GM21717 (cell line): Measurements from ENCODE around the gene OR5B21.

Source experiments
- ATAC-seq: cut with Tn5 transposase; IDR thresholded peaks from one replicate; pipeline ENCODE4 v1.9.1; 2021; ENCODE audit warnings: mild to moderate bottlenecking, moderate library complexity; ENCODE audit not compliant: unreplicated experiment

Gene OR5B21

DNA sequence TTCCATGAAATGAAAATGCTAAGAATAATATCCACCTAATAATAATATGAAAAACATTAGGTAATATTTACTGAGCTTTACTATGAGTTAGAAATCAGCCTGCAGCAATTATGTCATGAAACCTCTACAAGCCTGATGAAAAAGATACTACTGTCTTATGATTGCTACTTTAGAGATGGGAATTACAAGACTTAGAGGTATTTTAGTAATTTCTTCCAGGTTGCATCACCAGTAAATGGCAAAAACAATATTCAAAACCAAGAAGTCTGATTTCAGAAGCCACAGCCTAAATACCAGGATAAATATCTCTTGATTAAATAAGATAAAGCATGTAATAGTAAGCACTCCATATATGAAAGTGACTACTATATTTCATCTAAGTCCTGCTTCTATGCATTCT lies 13.8 kb downstream of the OR5B21 start:
- ATAC-seq, result no peak

DNA sequence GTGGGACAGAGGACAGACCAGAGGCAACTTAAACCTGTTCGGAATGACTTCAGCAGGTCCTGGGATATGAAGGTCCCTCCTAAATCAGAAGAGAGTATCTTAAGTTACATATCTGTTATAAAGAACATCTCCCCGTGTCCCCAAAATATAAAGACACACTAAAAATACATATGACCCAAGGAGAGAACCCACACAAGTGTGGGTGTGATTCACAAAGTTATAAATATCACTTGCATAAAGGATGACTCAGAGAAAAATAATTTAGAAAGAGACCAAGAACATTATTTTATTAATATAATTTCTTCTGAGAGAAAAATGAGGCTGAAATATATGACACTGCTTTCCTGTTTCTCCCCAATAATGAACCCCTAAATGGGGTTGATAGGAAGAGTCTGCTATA lies 14.2 kb downstream of the OR5B21 start:
- no peak for ATAC-seq

DNA sequence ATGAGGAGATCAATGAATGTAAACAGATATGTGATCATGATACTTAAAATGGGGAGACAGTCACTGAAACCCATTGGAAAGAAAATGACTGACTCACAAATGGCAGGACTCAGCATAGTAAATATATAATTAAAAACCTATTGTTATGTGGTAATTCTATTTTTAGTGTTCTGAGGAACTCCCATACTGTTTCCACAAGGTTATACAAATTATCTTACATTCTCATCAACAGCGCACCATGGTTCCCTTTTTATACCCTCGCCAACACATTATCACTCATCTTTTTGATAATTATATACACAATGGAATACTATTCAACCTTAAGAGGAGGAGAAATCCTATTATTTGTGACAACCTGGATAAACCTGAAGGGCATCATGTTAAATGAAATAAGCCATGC lies 17.1 kb downstream of the OR5B21 start:
- ATAC-seq, result no peak

DNA sequence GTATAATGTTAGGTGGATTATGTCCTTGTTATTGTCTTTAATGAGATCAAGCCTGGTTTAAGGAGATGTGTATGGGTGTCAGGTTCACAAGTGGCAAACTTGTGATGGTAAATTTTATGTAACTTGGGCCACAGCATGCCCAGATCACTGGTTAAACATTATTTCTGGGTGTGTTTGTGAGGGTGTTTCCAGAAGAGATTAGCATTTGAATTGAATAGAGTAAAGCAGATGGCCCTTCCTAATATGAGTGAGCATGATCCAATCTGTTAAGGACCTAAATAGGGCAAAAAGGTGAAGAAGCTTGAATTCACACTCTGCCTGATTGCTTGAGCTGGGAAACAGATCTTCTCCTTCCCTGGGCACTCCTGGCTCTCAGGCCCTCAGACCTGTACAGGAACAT lies 20.7 kb downstream of the OR5B21 start:
- ATAC-seq, result no peak

DNA sequence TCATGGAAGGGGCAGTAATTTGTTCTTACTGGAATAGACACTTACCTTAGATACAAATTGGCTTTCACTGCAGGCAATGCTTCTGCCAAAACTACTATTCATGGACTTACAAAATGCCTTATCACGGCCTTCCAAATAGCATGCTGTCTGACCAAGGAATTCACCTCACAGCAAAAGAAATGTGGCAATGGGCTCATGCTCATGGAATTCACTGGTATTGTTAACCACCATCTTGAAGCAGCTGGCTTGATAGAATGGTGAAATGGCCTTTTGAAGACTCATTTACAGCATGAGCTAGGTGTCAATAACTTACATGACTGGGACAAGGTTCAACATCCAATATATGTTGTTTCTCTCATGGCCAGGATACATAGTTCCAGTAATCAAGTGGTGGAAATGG lies 21.9 kb downstream of the OR5B21 start:
- ATAC-seq, result no peak

DNA sequence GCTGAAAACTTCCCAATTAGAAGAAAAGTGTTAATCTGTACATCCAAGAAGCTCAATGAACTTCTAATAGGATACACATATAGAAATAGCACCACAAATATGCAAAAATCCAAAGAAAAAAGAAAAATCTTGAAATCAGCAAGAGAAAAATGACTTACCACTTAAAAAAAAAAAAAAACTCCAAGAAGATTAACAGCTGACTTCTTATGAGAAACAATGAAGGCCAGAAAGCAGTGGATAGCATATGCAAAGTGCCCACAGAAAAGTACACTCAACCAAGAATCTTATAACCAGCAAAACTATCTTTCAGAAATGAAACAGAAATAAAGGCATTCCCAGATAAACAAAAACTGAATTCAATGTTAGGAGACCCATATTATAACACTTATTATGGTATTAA lies 36.0 kb downstream of the OR5B21 start:
- no peak for ATAC-seq

DNA sequence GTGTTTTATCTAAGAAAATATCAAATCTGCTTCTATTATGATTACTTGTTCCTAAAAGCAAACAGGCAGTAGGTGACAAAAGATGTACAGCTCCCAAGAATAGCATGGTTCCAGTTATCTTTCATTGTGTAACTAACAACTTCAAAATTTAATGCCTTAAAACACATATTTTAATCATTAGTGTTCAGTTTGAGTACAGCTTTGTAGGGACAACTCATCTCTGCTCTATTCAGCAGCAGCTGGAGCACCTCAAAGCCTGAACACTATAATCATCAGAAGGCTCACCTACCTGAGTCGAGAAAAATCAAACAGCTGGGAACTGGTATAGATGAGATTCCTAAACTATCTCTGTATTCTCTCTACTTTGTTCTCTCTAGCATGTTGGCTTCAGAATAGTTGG lies 41.6 kb downstream of the OR5B21 start:
- ATAC-seq, result no peak

DNA sequence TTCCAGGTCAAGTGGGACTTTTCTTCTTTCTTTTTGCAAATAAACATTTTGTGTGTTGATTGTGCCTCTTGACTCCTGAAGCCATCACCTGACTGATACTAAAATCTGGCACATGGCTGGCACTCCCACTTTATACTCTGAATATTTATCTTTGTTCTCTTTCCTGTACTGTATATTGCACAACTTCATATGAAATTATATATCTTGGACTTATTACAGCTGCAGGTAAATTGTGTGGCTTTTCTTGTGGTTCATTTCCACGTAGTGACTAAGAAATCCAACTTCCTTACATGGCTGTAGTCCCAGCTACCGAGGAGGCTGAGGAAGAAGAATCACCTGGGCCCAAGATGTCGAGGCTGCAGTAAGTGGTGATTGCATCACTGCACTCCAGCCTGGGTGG lies 42.2 kb downstream of the OR5B21 start:
- no peak for ATAC-seq
